Globus pallidus (tissue), 1 donor: ENCODE data around the gene CWC15.
"Not testable (repeated sequence)": the region's sequence is repeated elsewhere in the genome, so short reads cannot be mapped to it uniquely, and the experiment has no call there.

Experiments
- DNase-seq: peaks from one replicate; pipeline ENCODE4 v3.0.0-alpha.2; 2015; ENCODE audit warnings: low spot score

Gene CWC15

DNA sequence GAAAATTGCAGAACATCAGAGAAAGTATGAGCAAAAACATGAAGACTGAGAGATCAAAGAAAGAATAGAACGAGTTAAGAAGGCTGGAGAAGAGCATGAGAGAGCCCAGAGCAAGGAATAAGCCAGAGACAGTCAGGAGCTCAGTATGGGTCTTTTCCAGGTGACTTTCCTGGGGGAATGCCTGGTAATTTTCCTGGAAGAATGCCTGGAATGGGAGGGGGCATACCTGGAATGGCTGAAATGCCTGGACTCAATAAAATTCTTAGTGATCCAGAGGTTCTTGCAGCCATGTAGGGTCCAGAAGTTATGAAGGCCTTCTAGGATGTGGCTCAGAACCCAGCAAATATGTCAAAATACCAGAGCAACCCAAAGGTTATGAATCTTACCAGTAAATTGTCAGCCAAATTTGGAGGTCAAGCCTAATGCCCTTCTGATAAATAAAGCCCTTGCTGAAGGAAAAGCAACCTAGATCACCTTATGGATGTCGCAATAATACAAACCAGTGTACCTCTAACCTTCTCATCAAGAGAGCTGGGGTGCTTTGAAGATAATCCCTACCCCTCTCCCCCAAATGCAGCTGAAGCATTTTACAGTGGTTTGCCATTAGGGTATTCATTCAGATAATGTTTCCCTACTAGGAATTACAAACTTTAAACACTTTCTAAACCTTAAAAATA lies 59.5 kb downstream of the CWC15 start:
- DNase-seq = not testable (repeated sequence)

DNA sequence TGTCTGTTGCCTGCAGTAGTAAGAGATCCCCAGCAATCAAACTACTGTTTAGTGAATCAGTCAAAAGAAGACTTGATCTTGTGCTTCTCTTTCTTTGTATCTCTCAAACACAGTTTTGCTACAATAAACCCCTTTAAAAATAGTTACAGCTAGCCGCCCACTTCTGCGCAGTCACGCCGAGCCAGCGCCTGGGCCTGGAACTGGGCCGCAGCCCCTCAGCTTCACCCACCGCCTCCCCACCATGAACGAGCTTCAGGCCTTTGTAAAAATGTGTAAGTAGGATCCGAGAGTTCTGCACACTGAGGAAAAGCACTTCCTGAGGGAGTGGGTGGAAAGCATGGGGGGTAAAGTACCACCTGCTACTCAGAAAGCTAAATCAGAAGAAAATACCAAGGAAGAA lies 60.5 kb downstream of the CWC15 start:
- DNase-seq = no peak
